ENCODE data around the gene CFAP97D2. TPM values are rescaled to one million over a fixed set of nuclear protein-coding genes. Genes with fewer than 3 reads are reported as not detected.
A peak's percentile ranks its signal among the peaks of the same experiment; 100 is the strongest.
"Not testable (repeated sequence)": the region's sequence is repeated elsewhere in the genome, so short reads cannot be mapped to it uniquely, and the experiment has no call there.

CFAP97D2 gene
- polyA plus RNA-seq, 3 donors, result 0.21 TPM; not detected in 2

DNA sequence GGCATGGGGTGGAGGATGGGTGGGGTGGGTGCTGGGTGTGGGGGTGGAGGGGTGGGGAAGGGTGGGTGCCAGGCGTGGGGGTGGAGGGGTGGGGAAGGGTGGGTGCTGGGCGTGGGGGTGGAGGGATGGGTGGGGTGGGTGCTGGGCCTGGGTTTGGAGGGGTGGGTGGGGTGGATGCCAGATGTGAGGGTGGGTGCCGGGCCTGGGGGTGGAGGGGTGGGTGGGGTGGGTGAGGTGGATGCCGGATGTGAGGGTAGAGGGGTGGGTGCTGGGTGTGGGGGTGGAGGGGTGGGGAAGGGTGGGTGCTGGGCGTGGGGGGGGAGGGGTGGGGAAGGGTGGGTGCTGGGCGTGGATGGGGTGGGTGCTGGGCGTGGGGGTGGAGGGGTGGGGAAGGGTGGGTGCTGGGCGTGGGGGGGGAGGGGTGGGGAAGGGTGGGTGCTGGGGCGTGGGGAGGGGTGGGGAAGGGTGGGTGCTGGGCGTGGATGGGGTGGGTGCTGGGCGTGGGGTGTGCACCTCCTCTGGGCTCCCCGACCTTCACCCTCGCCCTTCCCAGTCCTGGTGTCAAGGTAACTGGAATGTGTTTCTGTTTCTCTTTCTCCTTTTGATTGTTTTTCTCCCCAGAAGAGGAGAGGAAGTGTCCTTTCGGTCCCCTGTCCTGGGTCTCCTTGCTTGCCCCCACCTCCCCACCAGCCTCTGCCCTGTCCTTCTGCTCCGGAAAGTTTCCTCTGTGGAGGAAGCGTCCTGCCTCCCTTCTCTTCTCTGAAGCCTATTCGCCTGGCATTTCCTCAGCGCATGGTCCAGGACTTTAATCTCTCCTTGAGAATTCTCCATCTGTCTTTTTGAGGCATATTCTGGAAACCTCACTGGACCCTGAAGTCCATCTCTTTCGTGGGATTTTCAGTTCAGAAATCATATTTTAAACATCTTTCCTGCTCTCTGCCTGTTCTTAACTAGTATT is 22.9 kb upstream of the CFAP97D2 start:
- no peaks in the 10 kb centered on the region for H3K36me3 ChIP-seq (replicated peaks in 1 of 2; ENCODE audit: control insufficient read depth in 1 of 2, insufficient read depth in 2 of 2, low read length in 2 of 2)
- peaks cover 0 to 4% (median 0%) of the 10 kb centered on the region in 7 donors for H3K9me3 Mint-ChIP-seq
- no peak overlapping the region for H3K4me3 Mint-ChIP-seq
- no peak overlapping the region for H3K9ac ChIP-seq (ENCODE audit: insufficient read depth, low read length, poor library complexity, severe bottlenecking)
- no peak overlapping the region for H3K4me2 ChIP-seq (replicated peaks; ENCODE audit: extremely low read depth, low read length, poor library complexity, severe bottlenecking)
- no peak overlapping the region for H3K27ac ChIP-seq (ENCODE audit: low read depth in 1 of 2, low read length in 2 of 2)
- H3K4me3 ChIP-seq (replicated peaks in 1 of 3; ENCODE audit: low read depth in 2 of 3, low read length in 3 of 3), result no peak overlapping the region
- no peaks in the 10 kb centered on the region for H4K20me1 ChIP-seq (ENCODE audit: insufficient read depth, low read length)
- DNase-seq, result no peak
- H3K36me3 Mint-ChIP-seq, result peaks cover 0 to 2% of the 10 kb centered on the region in 2 donors
- H3K27me3 ChIP-seq (ENCODE audit: control insufficient read depth in 2 of 2, insufficient read depth in 2 of 2, low read length in 2 of 2), result no peaks in the 10 kb centered on the region
- peak overlapping the region in 3 of 7 donors; percentile 42 to 72 (median 71) for H3K27ac Mint-ChIP-seq
- peaks cover 36 to 38% of the 10 kb centered on the region in 2 donors for H3K4me1 ChIP-seq (ENCODE audit: control insufficient read depth in 1 of 2, insufficient read depth in 2 of 2, low read length in 2 of 2)
- intact Hi-C loops (cut with micrococcal nuclease), result no loop called here
- TF ChIP-seq, protein P1, sequence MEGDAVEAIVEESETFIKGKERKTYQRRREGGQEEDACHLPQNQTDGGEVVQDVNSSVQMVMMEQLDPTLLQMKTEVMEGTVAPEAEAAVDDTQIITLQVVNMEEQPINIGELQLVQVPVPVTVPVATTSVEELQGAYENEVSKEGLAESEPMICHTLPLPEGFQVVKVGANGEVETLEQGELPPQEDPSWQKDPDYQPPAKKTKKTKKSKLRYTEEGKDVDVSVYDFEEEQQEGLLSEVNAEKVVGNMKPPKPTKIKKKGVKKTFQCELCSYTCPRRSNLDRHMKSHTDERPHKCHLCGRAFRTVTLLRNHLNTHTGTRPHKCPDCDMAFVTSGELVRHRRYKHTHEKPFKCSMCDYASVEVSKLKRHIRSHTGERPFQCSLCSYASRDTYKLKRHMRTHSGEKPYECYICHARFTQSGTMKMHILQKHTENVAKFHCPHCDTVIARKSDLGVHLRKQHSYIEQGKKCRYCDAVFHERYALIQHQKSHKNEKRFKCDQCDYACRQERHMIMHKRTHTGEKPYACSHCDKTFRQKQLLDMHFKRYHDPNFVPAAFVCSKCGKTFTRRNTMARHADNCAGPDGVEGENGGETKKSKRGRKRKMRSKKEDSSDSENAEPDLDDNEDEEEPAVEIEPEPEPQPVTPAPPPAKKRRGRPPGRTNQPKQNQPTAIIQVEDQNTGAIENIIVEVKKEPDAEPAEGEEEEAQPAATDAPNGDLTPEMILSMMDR (IDR thresholded peaks at IDR 0.05), result no peak
- peaks cover 53% of the 10 kb centered on the region for H3K4me1 Mint-ChIP-seq
- H3K9me3 ChIP-seq (replicated peaks in 1 of 2; ENCODE audit: control insufficient read depth in 1 of 2, insufficient read depth in 1 of 2, low read length in 2 of 2), result peaks cover 0 to 2% of the 10 kb centered on the region in 2 donors
- 86% methylated on average over 4 of the region's 19 CpGs for WGBS (ENCODE audit: insufficient coverage)
- no peaks in the 10 kb centered on the region for H3K79me2 ChIP-seq (ENCODE audit: insufficient read depth, low read length)
- no peak overlapping the region for H2AFZ ChIP-seq (ENCODE audit: insufficient read depth, low read depth, low read length, poor library complexity, severe bottlenecking)
- peaks cover 6 to 7% (median 7%) of the 10 kb centered on the region in 3 donors for H3K27me3 Mint-ChIP-seq (ENCODE audit: low read depth in 3 of 3)

DNA sequence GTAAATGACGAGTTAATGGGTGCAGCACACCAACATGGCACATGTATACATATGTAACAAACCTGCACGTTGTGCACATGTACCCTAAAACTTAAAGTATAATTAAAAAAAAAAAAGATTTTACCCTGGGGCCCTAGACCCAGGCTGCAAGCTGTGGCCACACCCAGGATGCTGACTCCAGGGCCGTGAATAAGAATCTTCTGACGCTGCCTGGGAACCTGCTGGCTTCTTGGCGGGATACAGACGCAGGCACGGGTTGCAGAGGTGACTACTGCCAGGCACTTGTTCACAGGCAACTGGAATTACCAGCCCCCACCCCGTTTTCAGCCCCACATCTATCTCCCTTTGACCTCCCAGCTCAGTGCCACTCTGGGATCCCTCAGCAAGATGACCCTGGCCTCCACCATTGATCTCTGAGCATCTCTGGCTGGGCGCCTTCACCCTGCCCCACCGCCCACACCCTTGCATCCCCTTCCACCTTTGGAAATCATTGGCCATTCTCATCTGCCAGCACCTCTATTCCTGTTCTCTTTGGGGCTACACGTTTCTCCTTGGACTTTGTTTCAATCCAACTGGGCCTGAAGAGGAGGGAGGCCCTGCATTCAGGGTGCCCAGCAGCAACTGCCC is 21.1 kb upstream of the CFAP97D2 start:
- 88% methylated on average over 8 of the region's 11 CpGs for WGBS (ENCODE audit: insufficient coverage)
- Histone ChIP-seq H3K36me3 (replicated peaks in 1 of 2; ENCODE audit: control insufficient read depth in 1 of 2, insufficient read depth in 2 of 2, low read length in 2 of 2) (no peaks in the 10 kb centered on the region), H3K27ac (ENCODE audit: low read depth in 1 of 2, low read length in 2 of 2) (no peak overlapping the region), H3K79me2 (ENCODE audit: insufficient read depth, low read length) (no peaks in the 10 kb centered on the region), H3K4me1 (ENCODE audit: control insufficient read depth in 1 of 2, insufficient read depth in 2 of 2, low read length in 2 of 2) (peaks cover 34 to 37% of the 10 kb centered on the region in 2 donors), H3K27me3 (ENCODE audit: control insufficient read depth in 2 of 2, insufficient read depth in 2 of 2, low read length in 2 of 2) (no peaks in the 10 kb centered on the region), H3K9ac (ENCODE audit: insufficient read depth, low read length, poor library complexity, severe bottlenecking) (no peak overlapping the region), H3K4me2 (replicated peaks; ENCODE audit: extremely low read depth, low read length, poor library complexity, severe bottlenecking) (no peak overlapping the region), H4K20me1 (ENCODE audit: insufficient read depth, low read length) (no peaks in the 10 kb centered on the region), H3K4me3 (replicated peaks in 1 of 3; ENCODE audit: low read depth in 2 of 3, low read length in 3 of 3) (no peak overlapping the region), H2AFZ (ENCODE audit: insufficient read depth, low read depth, low read length, poor library complexity, severe bottlenecking) (no peak overlapping the region), H3K9me3 (replicated peaks in 1 of 2; ENCODE audit: control insufficient read depth in 1 of 2, insufficient read depth in 1 of 2, low read length in 2 of 2) (peaks cover 0 to 2% of the 10 kb centered on the region in 2 donors)
- Mint-ChIP-seq H3K27me3 (ENCODE audit: low read depth in 3 of 3) (peaks cover 6 to 7% (median 7%) of the 10 kb centered on the region in 3 donors), H3K27ac (peak overlapping the region in 1 of 7 donors; percentile 1), H3K9me3 (peaks cover 0 to 4% (median 0%) of the 10 kb centered on the region in 7 donors), H3K4me1 (peaks cover 51% of the 10 kb centered on the region), H3K4me3 (no peak overlapping the region), H3K36me3 (peaks cover 0 to 5% of the 10 kb centered on the region in 2 donors)
- no peak for DNase-seq
- intact Hi-C loops (cut with micrococcal nuclease), result no loop called here
- TF ChIP-seq, protein P1 (IDR thresholded peaks at IDR 0.05), result no peak

DNA sequence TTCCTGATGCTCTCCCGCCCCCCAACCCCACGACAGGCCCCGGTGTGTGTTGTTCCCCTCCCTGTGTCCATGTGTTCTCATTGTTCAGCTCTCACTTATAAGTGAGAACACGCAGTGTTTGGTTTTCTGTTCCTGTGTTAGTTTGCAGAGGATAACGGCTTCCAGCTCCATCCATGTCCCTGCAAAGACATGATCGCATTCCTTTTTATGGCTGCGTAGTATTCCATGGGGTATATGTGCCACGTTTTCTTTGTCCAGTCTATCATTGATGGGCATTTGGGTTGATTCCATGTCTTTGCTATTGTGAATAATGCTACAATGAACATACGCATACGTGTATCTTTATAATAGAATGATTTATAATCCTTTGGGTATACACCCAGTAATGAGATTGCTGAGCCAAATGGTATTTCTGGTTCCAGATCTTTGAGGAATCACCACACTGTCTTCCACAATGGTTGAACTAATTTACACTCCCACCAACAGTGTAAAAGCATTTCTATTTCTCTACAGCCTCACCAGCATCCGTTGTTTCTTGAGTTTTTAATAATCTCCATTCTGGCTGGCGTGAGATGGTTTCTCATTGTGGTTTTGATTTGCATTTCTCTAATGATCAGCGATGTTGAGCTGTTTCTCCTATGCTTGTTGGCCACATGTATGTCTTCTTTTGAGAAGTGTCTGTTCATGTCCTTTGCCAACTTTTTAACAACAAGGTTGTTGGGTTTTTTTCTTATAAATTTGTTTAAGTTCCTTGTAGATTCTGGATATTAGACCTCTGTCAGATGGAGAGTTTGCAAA is 20.0 kb upstream of the CFAP97D2 start:
- DNase-seq; H3K9me3 Mint-ChIP-seq; H3K27ac ChIP-seq (ENCODE audit: low read depth in 1 of 2, low read length in 2 of 2); H3K9ac ChIP-seq (ENCODE audit: insufficient read depth, low read length, poor library complexity, severe bottlenecking); H3K27me3 ChIP-seq (ENCODE audit: control insufficient read depth in 2 of 2, insufficient read depth in 2 of 2, low read length in 2 of 2); H3K4me2 ChIP-seq (replicated peaks; ENCODE audit: extremely low read depth, low read length, poor library complexity, severe bottlenecking); H4K20me1 ChIP-seq (ENCODE audit: insufficient read depth, low read length); H3K4me3 Mint-ChIP-seq; H3K27me3 Mint-ChIP-seq (ENCODE audit: low read depth in 3 of 3); H3K27ac Mint-ChIP-seq; H3K79me2 ChIP-seq (ENCODE audit: insufficient read depth, low read length); H3K36me3 Mint-ChIP-seq; H3K4me3 ChIP-seq (replicated peaks in 1 of 3; ENCODE audit: low read depth in 2 of 3, low read length in 3 of 3); H3K36me3 ChIP-seq (replicated peaks in 1 of 2; ENCODE audit: control insufficient read depth in 1 of 2, insufficient read depth in 2 of 2, low read length in 2 of 2); H2AFZ ChIP-seq (ENCODE audit: insufficient read depth, low read depth, low read length, poor library complexity, severe bottlenecking); H3K9me3 ChIP-seq (replicated peaks in 1 of 2; ENCODE audit: control insufficient read depth in 1 of 2, insufficient read depth in 1 of 2, low read length in 2 of 2); intact Hi-C loops (cut with micrococcal nuclease): not testable (repeated sequence)
- peaks cover 40% of the 10 kb centered on the region for H3K4me1 Mint-ChIP-seq
- WGBS (ENCODE audit: insufficient coverage), result 85% methylated on average over 4 of the region's 13 CpGs
- peaks cover 24 to 27% of the 10 kb centered on the region in 2 donors for H3K4me1 ChIP-seq (ENCODE audit: control insufficient read depth in 1 of 2, insufficient read depth in 2 of 2, low read length in 2 of 2)

Measured in CD14-positive monocyte (primary cell).